ENCODE data around the gene MLLT10.
"Not testable (repeated sequence)": the region's sequence is repeated elsewhere in the genome, so short reads cannot be mapped to it uniquely, and the experiment has no call there.

Gene MLLT10

DNA sequence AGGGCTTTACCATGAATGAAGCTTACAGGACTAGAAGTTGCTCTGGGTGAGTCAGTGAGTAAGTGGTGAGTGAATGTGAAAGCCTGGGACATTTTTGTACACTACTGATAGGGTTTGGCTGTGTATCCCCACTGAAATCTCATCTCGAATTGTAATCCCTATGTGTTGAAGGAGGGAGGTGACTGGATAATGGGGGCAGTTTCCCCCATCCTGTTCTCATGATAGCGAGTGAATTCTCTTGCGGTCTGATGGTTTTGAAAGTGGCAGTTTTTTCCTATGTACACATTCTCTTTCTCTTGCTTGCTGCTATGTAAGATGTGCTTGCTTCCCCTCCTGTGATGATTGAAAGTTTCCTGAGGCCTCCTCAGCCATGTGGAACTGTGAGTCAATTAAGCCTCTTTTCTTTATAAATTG lies 47.4 kb downstream of the MLLT10 start:
- H3K9ac ChIP-seq (ENCODE audit: low read length); H3K27ac ChIP-seq (ENCODE audit: low read depth, low read length); H3K4me1 ChIP-seq (ENCODE audit: insufficient read depth, low read length); H3K27me3 ChIP-seq (ENCODE audit: control insufficient read depth in 1 of 2, insufficient read depth in 2 of 2, low read length in 2 of 2); H3K36me3 ChIP-seq (ENCODE audit: insufficient read depth, low read length); H3K4me3 ChIP-seq (ENCODE audit: low read depth in 1 of 2, low read length in 2 of 2); H3K9me3 ChIP-seq (ENCODE audit: low read length): not testable (repeated sequence)

DNA sequence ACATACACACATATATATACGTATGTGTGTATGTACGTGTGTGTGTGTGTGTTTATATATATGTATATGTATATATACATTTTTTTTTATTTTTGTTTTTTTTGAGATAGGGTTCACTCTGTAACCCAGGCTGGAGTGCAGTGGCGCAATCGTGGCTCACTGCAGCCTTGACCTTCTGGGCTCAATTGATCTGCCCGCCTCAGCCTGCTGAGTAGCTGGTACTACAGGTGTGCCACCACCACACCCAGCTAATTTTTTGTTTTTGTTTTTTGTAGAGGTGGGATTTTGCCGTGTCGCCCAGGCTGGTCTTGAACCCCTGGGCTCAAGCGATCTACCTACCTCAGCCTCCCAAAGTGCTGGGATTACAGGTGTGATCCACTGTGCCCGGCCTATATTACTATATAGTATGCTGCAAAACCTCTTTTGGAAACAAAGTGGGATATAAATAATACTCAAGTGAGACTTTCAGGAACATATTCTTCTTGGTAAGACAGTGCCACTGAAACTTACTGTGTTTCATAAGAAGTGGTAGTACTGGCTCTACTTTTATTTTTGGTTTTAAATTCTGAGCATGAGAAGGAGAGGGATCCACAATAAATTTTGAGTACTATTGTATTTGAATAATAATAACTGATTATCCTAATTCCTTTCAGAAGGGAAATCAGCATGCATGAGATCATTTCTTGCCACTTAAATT lies 51.0 kb downstream of the MLLT10 start:
- no peaks in the 10 kb centered on the region for H3K27me3 ChIP-seq (ENCODE audit: control insufficient read depth in 1 of 2, insufficient read depth in 2 of 2, low read length in 2 of 2)
- H3K4me1 ChIP-seq (ENCODE audit: insufficient read depth, low read length), result no peaks in the 10 kb centered on the region
- no peaks in the 10 kb centered on the region for H3K36me3 ChIP-seq (ENCODE audit: insufficient read depth, low read length)
- H3K27ac ChIP-seq (ENCODE audit: low read depth, low read length), result no peak overlapping the region
- no peak overlapping the region for H3K9ac ChIP-seq (ENCODE audit: low read length)
- H3K4me3 ChIP-seq (ENCODE audit: low read depth in 1 of 2, low read length in 2 of 2), result no peak overlapping the region
- H3K9me3 ChIP-seq (ENCODE audit: low read length), result no peaks in the 10 kb centered on the region

DNA sequence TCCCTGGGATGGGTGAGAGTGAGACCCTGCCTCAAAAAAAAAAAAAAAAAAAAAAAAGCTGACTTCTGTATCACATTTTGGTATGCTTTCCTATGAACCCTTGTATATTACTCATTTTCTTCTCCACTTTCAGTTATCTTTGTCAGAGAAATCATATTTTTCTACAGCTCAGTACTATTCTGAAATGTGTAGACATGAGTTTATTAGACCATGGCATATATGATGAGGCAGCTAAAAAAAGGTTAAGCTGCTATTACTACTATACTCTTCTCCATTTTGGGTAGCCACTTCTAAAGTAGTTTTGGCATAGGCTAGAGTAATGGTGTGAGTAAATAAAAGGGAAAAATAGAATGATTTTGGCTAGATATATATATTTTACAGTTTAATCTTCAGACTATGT lies 53.4 kb downstream of the MLLT10 start:
- H3K4me1 ChIP-seq (ENCODE audit: insufficient read depth, low read length), result no peaks in the 10 kb centered on the region
- H3K36me3 ChIP-seq (ENCODE audit: insufficient read depth, low read length), result no peaks in the 10 kb centered on the region
- H3K4me3 ChIP-seq (ENCODE audit: low read depth in 1 of 2, low read length in 2 of 2), result no peak overlapping the region
- H3K27ac ChIP-seq (ENCODE audit: low read depth, low read length), result no peak overlapping the region
- no peaks in the 10 kb centered on the region for H3K27me3 ChIP-seq (ENCODE audit: control insufficient read depth in 1 of 2, insufficient read depth in 2 of 2, low read length in 2 of 2)
- H3K9me3 ChIP-seq (ENCODE audit: low read length), result no peaks in the 10 kb centered on the region
- no peak overlapping the region for H3K9ac ChIP-seq (ENCODE audit: low read length)

DNA sequence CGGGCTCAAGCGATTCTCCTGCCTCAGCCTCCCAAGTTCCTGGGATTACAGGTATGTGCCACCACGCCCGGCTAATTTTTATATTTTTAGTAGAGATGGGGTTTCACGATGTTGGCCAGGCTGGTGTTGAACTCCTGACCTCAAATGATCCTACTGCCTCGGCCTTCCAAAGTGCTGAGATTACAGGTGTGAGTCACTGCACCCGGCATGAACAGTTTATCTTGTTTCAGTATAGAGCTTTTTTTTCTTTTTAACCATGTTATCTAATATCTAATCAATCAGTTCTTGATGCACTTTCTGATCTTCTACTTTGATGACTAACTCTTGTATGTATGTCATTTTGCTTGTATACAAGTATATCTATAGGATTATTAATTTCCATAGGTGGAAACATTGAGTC lies 54.1 kb downstream of the MLLT10 start:
- not testable (repeated sequence) for H3K36me3 ChIP-seq (ENCODE audit: insufficient read depth, low read length); H3K9ac ChIP-seq (ENCODE audit: low read length); H3K27me3 ChIP-seq (ENCODE audit: control insufficient read depth in 1 of 2, insufficient read depth in 2 of 2, low read length in 2 of 2); H3K27ac ChIP-seq (ENCODE audit: low read depth, low read length); H3K4me3 ChIP-seq (ENCODE audit: low read depth in 1 of 2, low read length in 2 of 2); H3K9me3 ChIP-seq (ENCODE audit: low read length); H3K4me1 ChIP-seq (ENCODE audit: insufficient read depth, low read length)

DNA sequence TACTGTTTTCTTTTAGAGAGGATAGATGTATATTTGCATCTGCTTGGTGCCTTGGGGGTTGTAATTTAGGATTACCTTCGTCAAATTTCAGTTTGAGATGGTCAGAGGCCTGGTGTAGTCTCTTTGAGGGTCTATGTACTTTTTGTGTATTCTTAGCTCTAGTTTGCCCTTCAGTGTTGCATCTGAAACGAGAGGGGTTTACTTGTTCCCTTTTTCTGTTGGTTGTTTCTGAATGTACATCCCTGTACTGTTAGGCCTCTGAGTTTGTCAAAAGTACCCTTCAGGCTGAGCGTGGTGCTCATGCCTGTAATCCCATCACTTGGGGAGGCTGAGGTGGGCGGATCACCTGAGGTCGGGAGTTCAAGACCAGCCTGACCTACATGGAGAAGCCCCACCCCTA lies 60.0 kb downstream of the MLLT10 start:
- no peaks in the 10 kb centered on the region for H3K27me3 ChIP-seq (ENCODE audit: control insufficient read depth in 1 of 2, insufficient read depth in 2 of 2, low read length in 2 of 2)
- no peaks in the 10 kb centered on the region for H3K4me1 ChIP-seq (ENCODE audit: insufficient read depth, low read length)
- no peak overlapping the region for H3K27ac ChIP-seq (ENCODE audit: low read depth, low read length)
- no peaks in the 10 kb centered on the region for H3K36me3 ChIP-seq (ENCODE audit: insufficient read depth, low read length)
- H3K9ac ChIP-seq (ENCODE audit: low read length), result no peak overlapping the region
- H3K4me3 ChIP-seq (ENCODE audit: low read depth in 1 of 2, low read length in 2 of 2), result no peak overlapping the region
- H3K9me3 ChIP-seq (ENCODE audit: low read length), result no peaks in the 10 kb centered on the region

DNA sequence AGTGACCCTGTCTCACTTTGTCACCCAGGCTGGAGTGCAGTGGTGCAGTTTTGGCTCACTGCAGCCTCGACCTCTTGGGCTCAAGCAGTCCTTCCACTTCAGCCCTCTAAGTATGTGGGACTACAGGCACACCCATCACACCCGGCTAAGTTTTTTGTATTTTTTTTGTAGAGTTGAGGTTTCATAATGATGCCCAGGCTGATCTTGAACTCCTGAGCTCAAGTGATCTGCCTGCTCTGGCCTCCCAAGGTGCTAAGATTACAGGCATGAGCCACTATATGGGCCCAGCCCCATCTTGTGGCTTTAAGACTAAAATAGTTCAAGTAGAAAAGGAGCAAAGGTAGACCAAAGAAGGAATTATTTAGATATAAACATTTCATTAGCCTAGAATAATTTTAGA lies 65.5 kb downstream of the MLLT10 start:
- H3K27me3 ChIP-seq (ENCODE audit: control insufficient read depth in 1 of 2, insufficient read depth in 2 of 2, low read length in 2 of 2), result no peaks in the 10 kb centered on the region
- no peaks in the 10 kb centered on the region for H3K36me3 ChIP-seq (ENCODE audit: insufficient read depth, low read length)
- H3K9me3 ChIP-seq (ENCODE audit: low read length), result no peaks in the 10 kb centered on the region
- H3K4me3 ChIP-seq (ENCODE audit: low read depth in 1 of 2, low read length in 2 of 2), result no peak overlapping the region
- no peak overlapping the region for H3K27ac ChIP-seq (ENCODE audit: low read depth, low read length)
- no peak overlapping the region for H3K9ac ChIP-seq (ENCODE audit: low read length)
- H3K4me1 ChIP-seq (ENCODE audit: insufficient read depth, low read length), result no peaks in the 10 kb centered on the region

DNA sequence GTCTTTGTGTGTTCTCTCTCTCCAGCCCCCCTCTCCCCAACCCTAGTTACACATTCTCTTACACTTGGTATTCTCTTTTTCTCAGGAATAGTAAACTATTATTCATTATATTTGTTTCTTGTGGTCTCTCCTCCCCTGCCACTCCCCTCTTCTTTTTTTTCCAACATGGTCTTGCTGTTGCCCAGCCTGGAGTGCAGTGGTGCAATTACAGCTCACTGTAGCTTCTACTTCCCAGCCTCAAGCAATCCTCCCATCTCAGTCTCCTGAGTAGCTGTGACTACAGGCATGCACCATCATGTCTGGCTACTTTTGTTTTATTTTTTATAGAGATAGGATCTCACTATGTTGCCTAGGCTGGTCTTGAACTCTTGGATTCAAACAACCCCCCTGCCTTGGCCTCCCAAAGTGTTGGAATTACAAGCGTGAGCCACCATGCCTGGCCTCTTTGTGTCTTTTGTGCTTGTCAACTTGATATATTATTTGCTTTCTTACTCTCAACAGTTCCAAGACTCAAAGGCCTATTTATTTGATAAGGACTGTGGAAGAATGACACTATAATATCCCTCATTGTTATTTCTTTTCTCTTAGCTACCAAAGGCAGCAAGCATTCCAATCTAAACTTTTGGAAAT lies 66.9 kb downstream of the MLLT10 start:
- no peaks in the 10 kb centered on the region for H3K27me3 ChIP-seq (ENCODE audit: control insufficient read depth in 1 of 2, insufficient read depth in 2 of 2, low read length in 2 of 2)
- no peaks in the 10 kb centered on the region for H3K9me3 ChIP-seq (ENCODE audit: low read length)
- no peak overlapping the region for H3K27ac ChIP-seq (ENCODE audit: low read depth, low read length)
- H3K36me3 ChIP-seq (ENCODE audit: insufficient read depth, low read length), result no peaks in the 10 kb centered on the region
- no peak overlapping the region for H3K9ac ChIP-seq (ENCODE audit: low read length)
- H3K4me3 ChIP-seq (ENCODE audit: low read depth in 1 of 2, low read length in 2 of 2), result no peak overlapping the region
- no peaks in the 10 kb centered on the region for H3K4me1 ChIP-seq (ENCODE audit: insufficient read depth, low read length)

DNA sequence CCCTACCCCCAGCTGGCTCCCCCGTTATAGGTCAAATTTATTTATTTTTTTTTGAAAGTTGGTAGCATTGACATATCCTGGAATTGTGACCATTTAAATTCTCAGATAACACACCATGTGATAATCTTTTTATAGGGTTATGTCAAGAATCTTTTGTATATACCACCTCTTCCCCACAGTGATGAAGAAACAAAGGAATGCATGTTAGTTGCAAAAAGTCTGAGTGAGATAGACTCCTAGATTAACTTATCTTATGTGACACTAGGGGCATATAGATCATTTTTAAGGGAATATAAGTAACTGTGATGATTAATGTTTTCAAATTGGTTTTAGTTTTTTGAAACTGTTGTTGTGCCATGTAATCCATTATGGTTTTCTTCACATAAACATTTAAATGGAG lies 68.3 kb downstream of the MLLT10 start:
- H3K36me3 ChIP-seq (ENCODE audit: insufficient read depth, low read length), result no peaks in the 10 kb centered on the region
- no peaks in the 10 kb centered on the region for H3K27me3 ChIP-seq (ENCODE audit: control insufficient read depth in 1 of 2, insufficient read depth in 2 of 2, low read length in 2 of 2)
- no peaks in the 10 kb centered on the region for H3K4me1 ChIP-seq (ENCODE audit: insufficient read depth, low read length)
- H3K27ac ChIP-seq (ENCODE audit: low read depth, low read length), result no peak overlapping the region
- H3K9me3 ChIP-seq (ENCODE audit: low read length), result no peaks in the 10 kb centered on the region
- H3K4me3 ChIP-seq (ENCODE audit: low read depth in 1 of 2, low read length in 2 of 2), result no peak overlapping the region
- H3K9ac ChIP-seq (ENCODE audit: low read length), result no peak overlapping the region

DNA sequence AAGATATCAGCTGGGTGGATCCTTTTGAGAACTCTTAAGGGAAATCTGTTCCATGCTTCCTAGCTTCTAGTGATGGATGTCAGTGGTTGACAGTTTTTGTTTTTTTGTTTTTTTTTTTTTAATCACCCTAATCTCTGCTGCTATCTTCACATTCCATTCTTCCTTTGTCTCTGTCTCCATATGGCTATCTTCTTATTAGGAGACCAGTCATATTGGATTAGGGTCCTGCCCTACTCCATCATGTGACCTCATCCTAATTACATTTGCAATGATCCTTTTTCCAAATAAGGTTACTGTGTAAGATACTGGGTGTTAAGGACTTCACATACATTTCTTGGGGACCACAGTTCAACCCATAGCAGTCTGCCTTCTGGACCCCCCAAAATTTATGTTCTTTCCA lies 69.7 kb downstream of the MLLT10 start:
- Histone ChIP-seq H3K4me1 (ENCODE audit: insufficient read depth, low read length) (no peaks in the 10 kb centered on the region), H3K27me3 (ENCODE audit: control insufficient read depth in 1 of 2, insufficient read depth in 2 of 2, low read length in 2 of 2) (no peaks in the 10 kb centered on the region), H3K27ac (ENCODE audit: low read depth, low read length) (no peak overlapping the region), H3K4me3 (ENCODE audit: low read depth in 1 of 2, low read length in 2 of 2) (no peak overlapping the region), H3K36me3 (ENCODE audit: insufficient read depth, low read length) (no peaks in the 10 kb centered on the region), H3K9me3 (ENCODE audit: low read length) (no peaks in the 10 kb centered on the region), H3K9ac (ENCODE audit: low read length) (no peak overlapping the region)

DNA sequence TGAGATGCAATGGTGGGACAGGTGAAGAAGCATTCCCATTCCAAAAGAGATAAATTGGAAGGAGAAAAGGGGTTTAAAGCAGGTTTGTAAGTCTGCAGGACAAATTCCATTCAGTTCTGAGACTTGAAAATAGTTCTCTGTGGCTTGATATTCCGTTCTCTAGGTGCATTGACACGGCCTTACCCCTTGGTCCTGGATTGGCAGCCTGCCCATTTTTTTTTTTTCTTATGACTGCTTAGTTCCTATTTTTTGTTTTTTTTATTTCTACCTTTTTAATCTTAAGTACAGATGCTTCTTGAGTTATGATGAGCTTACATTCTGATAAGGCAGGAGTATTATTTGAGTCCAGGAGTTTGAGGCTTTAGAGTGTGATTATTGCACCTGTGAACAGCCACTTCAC lies 70.6 kb downstream of the MLLT10 start:
- Histone ChIP-seq H3K9me3 (ENCODE audit: low read length) (no peaks in the 10 kb centered on the region), H3K36me3 (ENCODE audit: insufficient read depth, low read length) (no peaks in the 10 kb centered on the region), H3K4me3 (ENCODE audit: low read depth in 1 of 2, low read length in 2 of 2) (no peak overlapping the region), H3K9ac (ENCODE audit: low read length) (no peak overlapping the region), H3K27me3 (ENCODE audit: control insufficient read depth in 1 of 2, insufficient read depth in 2 of 2, low read length in 2 of 2) (no peaks in the 10 kb centered on the region), H3K4me1 (ENCODE audit: insufficient read depth, low read length) (no peaks in the 10 kb centered on the region), H3K27ac (ENCODE audit: low read depth, low read length) (no peak overlapping the region)

DNA sequence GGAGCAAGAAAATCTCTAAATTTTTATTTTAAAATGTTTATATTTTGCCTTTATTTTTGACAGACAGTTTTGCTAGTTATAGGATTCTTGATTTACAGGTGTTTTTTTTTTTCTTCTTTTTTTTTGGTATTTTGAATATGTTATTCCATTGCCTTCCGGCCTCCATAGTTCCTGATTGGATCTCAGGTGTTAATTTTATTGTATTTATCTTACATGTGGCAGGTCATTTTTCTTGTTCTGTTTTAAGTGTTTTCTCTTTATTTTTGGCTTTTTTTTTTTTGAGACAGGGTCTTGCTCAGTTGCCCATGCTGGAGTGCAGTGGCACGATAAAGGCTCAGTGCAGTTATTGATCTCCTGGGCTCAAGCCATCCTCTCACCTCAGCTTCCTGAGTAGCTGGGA lies 73.9 kb downstream of the MLLT10 start:
- no peaks in the 10 kb centered on the region for H3K4me1 ChIP-seq (ENCODE audit: insufficient read depth, low read length)
- no peaks in the 10 kb centered on the region for H3K9me3 ChIP-seq (ENCODE audit: low read length)
- no peaks in the 10 kb centered on the region for H3K36me3 ChIP-seq (ENCODE audit: insufficient read depth, low read length)
- H3K4me3 ChIP-seq (ENCODE audit: low read depth in 1 of 2, low read length in 2 of 2), result no peak overlapping the region
- no peaks in the 10 kb centered on the region for H3K27me3 ChIP-seq (ENCODE audit: control insufficient read depth in 1 of 2, insufficient read depth in 2 of 2, low read length in 2 of 2)
- no peak overlapping the region for H3K27ac ChIP-seq (ENCODE audit: low read depth, low read length)
- no peak overlapping the region for H3K9ac ChIP-seq (ENCODE audit: low read length)

DNA sequence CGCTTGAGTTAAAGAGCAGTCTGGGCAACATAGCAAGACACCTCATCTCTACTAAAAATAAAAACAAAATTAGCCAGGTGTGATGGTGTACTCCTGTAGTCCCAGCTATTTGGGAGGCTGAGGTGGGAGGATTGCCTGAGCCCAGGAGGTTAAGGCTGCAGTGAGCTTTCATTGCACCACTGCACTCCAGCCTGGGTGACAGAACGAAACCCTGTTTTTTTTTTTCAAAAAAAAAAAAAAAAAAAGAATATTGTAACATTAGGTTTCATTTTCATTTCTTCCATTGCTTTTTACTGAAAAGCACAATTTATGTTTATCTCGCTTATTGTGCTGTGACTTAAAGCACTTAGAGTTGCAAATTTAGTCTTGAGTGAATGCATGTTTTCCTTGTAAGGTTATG lies 80.0 kb downstream of the MLLT10 start:
- Histone ChIP-seq H3K36me3 (ENCODE audit: insufficient read depth, low read length) (peaks cover 5% of the 10 kb centered on the region), H3K9ac (ENCODE audit: low read length) (no peak overlapping the region), H3K4me3 (ENCODE audit: low read depth in 1 of 2, low read length in 2 of 2) (no peak overlapping the region), H3K27ac (ENCODE audit: low read depth, low read length) (no peak overlapping the region), H3K4me1 (ENCODE audit: insufficient read depth, low read length) (no peaks in the 10 kb centered on the region), H3K27me3 (ENCODE audit: control insufficient read depth in 1 of 2, insufficient read depth in 2 of 2, low read length in 2 of 2) (no peaks in the 10 kb centered on the region), H3K9me3 (ENCODE audit: low read length) (no peaks in the 10 kb centered on the region)
